GM12891 (cell line): ENCODE measurements around the gene MICAL3.

ENCODE experiments used
- POLR2A ChIP-seq: IDR thresholded peaks from 2 replicates; pipeline ENCODE4 v1.6.1; 2011; ENCODE audit warnings: low read depth, low read length, control low read depth
- POLR2AphosphoS5 ChIP-seq: IDR thresholded peaks from 2 replicates; pipeline ENCODE4 v1.6.1; 2011; ENCODE audit warnings: low read depth, low read length, control low read depth
- POU2F2 ChIP-seq: IDR thresholded peaks from 2 replicates; pipeline ENCODE4 v1.6.1; 2011; ENCODE audit warnings: low read depth, mild to moderate bottlenecking, control low read depth, low read length, moderate library complexity
- SPI1 ChIP-seq: IDR thresholded peaks from 2 replicates; pipeline ENCODE4 v1.6.1; 2011; ENCODE audit warnings: low read depth, low read length, control low read depth
- TAF1 ChIP-seq: IDR thresholded peaks from 2 replicates; pipeline ENCODE4 v1.6.1; 2011; ENCODE audit warnings: low read depth, low read length, control low read depth

DNA sequence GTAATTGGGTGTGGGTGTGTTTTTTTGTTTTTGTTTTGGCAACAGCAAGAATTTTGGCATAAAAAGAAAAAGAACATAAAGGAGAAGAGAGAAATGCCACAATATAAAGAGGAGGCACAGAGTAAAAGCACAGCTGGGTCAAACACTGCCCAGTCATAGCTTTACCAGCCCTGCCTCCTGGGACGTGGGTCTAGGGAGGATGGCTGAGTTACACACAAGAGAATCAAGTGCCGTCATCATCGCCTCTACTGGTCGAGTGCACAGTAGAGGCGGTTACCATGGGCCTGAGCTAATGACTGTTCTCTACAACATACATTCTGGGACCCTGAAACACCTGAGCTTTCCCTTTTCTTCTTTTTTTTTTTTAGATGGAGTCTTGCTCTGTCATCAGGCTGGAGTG is 162.5 kb downstream of the MICAL3 start:
- TF ChIP-seq POLR2AphosphoS5 (no peak), SPI1 (no peak), POLR2A (no peak), TAF1 (no peak), POU2F2 (no peak)
